ENCODE data around the gene HK1. TPM values are rescaled to one million over a fixed set of nuclear protein-coding genes. Genes with fewer than 3 reads are reported as not detected.

HK1 gene
- total RNA-seq, 4 donors from 2014 or later = 17.9 to 77.6 (median 43.6) TPM

GRCh38 chr10:69406816-69407580 is 128.7 kb downstream of the HK1 start:
- no peaks in the 10 kb centered on the region for H3K36me3 ChIP-seq
- H3K4me3 ChIP-seq = no peak overlapping the region
- TF ChIP-seq POLR2A (IDR thresholded peaks at IDR 0.05) (no peak), CTCF (IDR thresholded peaks at IDR 0.05) (no peak)
- H3K9me3 ChIP-seq = no peaks in the 10 kb centered on the region
- intact Hi-C loops (cut with DNase I; ENCODE audit: low total_unique reads) = no loop called here
- no peaks in the 10 kb centered on the region for H3K27me3 ChIP-seq
- no peak for DNase-seq
- peak overlapping the region; percentile 74 to 86 for H3K27ac ChIP-seq
- peaks cover 8 to 34% of the 10 kb centered on the region in 2 donors for H3K4me1 ChIP-seq

GRCh38 chr10:69407621-69408301 is 129.5 kb downstream of the HK1 start:
- peak overlapping the region in 1 of 2 donors; percentile 12 for H3K4me3 ChIP-seq
- H3K27ac ChIP-seq = peak overlapping the region; percentile 74 to 86

GRCh38 chr10:69408318-69409175 is 130.3 kb downstream of the HK1 start:
- Histone ChIP-seq H3K4me1 (peaks cover 8 to 28% of the 10 kb centered on the region in 2 donors), H3K4me3 (peak overlapping the region; percentile 38 to 39), H3K9me3 (no peaks in the 10 kb centered on the region), H3K27ac (peak overlapping the region; percentile 98 to 99), H3K36me3 (no peaks in the 10 kb centered on the region), H3K27me3 (no peaks in the 10 kb centered on the region)
- DNase-seq = peak; percentile 96 to 97
- intact Hi-C loops (cut with DNase I; ENCODE audit: low total_unique reads) = no loop called here
- TF ChIP-seq CTCF (IDR thresholded peaks at IDR 0.05) (peak; percentile 47 to 86 (median 66)), POLR2A (IDR thresholded peaks at IDR 0.05) (peak; percentile 44 to 52)

More at GRCh38 chr10:69407621-69408301, 129.5 kb downstream of the HK1 start:
- DNase-seq = no peak
- no peak for TF ChIP-seq POLR2A (IDR thresholded peaks at IDR 0.05)
- TF ChIP-seq CTCF (IDR thresholded peaks at IDR 0.05) = no peak
- H3K9me3 ChIP-seq = no peaks in the 10 kb centered on the region
- peaks cover 8 to 33% of the 10 kb centered on the region in 2 donors for H3K4me1 ChIP-seq
- H3K27me3 ChIP-seq = no peaks in the 10 kb centered on the region
- H3K36me3 ChIP-seq = no peaks in the 10 kb centered on the region
- intact Hi-C loops (cut with DNase I; ENCODE audit: low total_unique reads) = no loop called here

- intact Hi-C loops (cut with DNase I; ENCODE audit: low total_unique reads) = no loop called here
- H3K27ac ChIP-seq = peak overlapping the region; percentile 98 to 99
- no peak for DNase-seq
- H3K9me3 ChIP-seq = no peaks in the 10 kb centered on the region
- TF ChIP-seq POLR2A (IDR thresholded peaks at IDR 0.05) (no peak), CTCF (IDR thresholded peaks at IDR 0.05) (no peak)
- peaks cover 8 to 28% of the 10 kb centered on the region in 2 donors for H3K4me1 ChIP-seq
- H3K4me3 ChIP-seq = peak overlapping the region; percentile 38 to 39
- no peaks in the 10 kb centered on the region for H3K27me3 ChIP-seq
- H3K36me3 ChIP-seq = no peaks in the 10 kb centered on the region
These were observed 130.8 kb downstream of the HK1 start for GRCh38 chr10:69409176-69409495.

Data from uterus (tissue), 4 donors.